T47D (cell line): ENCODE results near the gene THYN1.

Source experiments
- DNase-seq, 2 experiments: peaks; one replicate each; pipeline versions ENCODE4 v3.0.0 to v3.0.0-alpha.2; 2011 to 2012; ENCODE audit warnings: low read depth in 1 of 2, low spot score in 1 of 2
- JUND ChIP-seq: IDR thresholded peaks from 2 replicates; pipeline ENCODE4 v1.6.1; 2012; ENCODE audit warnings: low read depth
- in situ Hi-C: cut with HindIII; loops from 2 replicates; pipeline ENCODE4 v1.10.0; 2016; ENCODE audit warnings: low sequenced_read_pairs, low pct_unique_long_range_greater_than_20kb

THYN1 gene

DNA sequence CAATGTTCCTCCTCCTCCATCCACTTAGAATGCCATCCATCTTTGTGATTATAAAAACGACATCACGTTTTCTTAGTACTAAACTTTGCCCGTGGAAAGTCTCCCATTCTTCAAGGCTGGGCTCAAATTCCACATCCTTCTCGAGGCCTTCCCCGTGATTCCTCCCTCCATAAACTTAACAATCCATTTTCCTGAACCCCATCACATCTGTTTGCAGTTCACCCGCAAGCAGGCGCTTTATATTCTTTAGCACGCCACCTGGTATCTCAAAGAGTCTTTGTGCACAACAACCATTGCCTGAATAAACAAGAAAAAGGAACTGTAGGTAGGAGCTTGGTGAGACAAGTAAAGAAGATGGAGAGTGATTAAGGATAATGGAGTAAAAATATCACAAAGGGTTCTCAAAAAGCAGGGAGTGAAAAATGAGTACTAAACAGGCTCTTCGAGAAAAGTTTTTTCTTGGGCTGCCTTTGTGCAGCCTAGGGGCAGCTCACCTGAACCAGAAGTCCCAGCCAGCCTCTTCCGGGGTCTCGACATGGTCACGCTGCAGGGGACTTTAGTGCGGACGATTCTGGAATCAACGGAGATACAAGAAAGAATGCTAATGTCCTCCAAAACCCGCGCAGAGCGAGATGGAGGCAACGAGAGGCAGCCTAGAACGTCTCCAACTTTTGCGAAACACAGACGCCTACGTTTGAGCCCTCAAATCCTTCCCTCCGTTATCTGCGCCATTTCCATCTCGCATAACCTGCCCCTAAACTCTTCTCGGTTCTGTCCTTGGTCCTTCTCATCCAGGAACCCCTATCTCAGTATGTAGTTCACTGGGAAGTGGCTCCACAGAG is 585 bp downstream of the THYN1 start:
- in situ Hi-C loops, result no loop called here
- DNase-seq, result peak in 1 of 2 experiments; percentile 67
- 0 out of 2 replicates have a peak, but pooled peaks have one; percentile 28 for TF ChIP-seq JUND

DNA sequence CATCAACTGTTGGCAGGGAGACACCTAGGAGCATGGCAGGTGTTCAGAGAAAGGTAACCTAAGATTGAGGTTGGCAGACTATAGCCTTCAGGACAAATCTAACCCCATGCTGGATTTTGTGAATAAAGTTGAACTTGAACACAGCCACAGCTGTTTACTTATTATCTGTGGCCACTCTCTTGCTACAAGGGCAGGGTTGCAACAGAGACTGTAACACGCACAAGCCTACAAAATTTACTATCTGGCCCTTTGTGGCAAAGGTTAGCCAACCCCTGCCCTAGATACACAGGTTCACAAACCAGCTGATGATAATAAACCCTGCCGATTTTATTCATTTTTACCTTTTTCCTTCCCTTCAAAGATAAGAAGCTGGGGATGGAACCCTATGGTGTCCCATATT is 2.5 kb downstream of the THYN1 start:
- in situ Hi-C loops, result no loop called here
- DNase-seq, result no peak

DNA sequence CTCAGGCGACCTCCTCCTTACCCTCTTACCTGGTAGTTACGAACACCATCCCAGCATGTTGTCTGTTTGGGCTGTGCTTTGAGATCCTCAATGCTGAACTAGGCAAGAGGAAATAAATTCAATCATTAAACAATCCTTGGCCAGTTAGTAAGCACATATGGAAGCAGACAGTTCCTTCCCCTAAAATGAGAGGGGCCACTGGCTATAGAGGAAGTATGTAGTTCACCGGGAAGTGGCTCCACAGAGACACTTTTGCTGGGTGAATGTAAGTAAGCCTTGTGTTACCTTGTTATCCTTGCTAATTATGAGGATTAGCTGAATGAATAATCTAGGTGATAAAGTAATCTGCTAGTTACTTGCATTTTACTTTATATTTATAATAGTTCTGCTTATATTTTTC is 2.9 kb downstream of the THYN1 start:
- in situ Hi-C loops, result no loop called here
- no peak for TF ChIP-seq JUND
- DNase-seq, result no peak

More for the DNA sequence above, 2.5 kb downstream of the THYN1 start:
- TF ChIP-seq JUND, result no peak

DNA sequence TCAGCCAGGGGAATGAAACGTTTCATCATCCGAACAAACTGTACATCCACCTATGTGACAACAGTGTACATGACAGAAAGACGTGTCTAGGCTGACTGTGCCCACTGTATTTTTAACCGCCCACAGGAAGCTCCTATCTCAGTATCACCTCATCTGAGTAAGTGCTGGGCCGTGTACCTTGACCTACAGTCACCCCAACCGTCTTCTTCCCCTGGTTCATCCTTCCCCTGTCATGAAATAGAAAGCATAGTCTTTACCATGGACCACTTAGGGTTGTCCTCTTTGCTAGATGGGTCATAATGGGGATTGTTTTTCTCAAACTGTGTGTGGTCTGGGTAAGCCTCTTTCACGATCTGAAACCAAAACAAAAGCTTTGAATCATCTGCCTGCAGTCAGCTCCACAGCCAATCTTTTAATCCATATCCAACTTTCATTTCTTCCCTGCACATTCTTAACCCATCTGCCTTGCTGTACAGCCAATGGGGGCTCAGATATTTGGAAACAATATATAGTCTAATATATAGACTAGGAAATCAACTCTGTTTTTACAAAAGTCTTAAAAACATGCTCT is 4.2 kb downstream of the THYN1 start:
- no peak for TF ChIP-seq JUND
- DNase-seq, result no peak
- in situ Hi-C loops, result no loop called here

DNA sequence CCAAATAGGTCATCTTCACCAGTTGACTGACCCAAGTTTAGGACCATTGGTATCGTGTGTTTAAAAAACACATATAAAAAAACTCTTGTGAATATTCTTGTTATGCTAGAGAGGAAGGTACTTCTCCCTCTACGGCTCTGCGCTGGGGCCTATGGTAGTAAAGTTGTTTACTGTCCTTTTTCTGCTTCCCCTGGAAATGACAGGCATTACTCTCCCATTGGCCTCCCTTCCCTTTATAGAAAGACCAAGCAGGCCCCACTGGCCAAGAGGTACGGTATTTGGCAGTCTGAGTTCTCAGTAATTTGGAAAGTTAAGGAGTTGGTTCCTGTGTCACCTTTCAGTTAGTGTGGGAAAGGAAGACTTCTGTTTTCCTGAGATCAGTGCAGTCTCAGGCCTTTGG is 6.5 kb downstream of the THYN1 start:
- no peak for DNase-seq
- in situ Hi-C loops, result no loop called here

DNA sequence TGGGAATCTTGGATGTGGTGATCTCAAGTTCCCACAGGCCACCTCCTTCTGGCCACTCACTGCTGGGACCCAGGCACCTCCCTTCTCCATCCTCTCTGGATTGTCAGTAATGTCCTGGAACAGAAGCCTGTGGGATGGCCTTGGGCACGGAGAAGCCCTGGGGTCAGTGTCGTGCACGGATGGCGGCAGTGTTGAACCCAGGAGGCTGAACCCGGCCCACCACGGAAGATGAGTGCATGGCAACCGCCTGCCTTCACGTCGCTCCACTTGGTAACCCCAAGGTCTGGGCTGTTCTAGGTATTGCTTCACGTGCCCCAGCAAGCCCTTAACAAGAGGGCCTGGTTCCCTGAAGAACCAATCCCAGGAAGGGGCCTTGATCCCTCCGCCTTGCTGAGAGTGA is 7.1 kb downstream of the THYN1 start:
- DNase-seq, result no peak
- TF ChIP-seq JUND, result no peak
- in situ Hi-C loops, result no loop called here

More for the DNA sequence above, 6.5 kb downstream of the THYN1 start:
- TF ChIP-seq JUND, result no peak

DNA sequence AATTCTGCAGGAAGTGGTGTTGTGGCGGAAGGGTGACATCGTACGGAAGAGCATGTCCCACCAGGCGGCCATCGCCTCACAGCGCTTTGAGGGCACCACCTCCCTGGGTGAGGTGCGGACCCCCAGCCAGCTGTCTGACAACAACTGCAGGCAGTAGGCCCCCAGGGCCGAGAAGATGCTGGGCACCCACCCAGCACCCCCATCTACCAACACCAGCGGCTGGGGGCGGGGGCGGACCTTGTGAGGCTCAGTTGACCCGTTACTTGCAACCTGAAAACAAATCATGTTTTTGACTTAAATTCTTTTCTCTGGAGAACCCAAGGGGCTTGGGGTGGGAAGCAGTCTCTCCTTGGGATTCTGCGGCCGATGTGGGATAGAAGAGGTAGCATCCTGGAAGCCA is 7.7 kb downstream of the THYN1 start:
- no peak for TF ChIP-seq JUND
- DNase-seq, result no peak
- in situ Hi-C loops, result no loop called here

DNA sequence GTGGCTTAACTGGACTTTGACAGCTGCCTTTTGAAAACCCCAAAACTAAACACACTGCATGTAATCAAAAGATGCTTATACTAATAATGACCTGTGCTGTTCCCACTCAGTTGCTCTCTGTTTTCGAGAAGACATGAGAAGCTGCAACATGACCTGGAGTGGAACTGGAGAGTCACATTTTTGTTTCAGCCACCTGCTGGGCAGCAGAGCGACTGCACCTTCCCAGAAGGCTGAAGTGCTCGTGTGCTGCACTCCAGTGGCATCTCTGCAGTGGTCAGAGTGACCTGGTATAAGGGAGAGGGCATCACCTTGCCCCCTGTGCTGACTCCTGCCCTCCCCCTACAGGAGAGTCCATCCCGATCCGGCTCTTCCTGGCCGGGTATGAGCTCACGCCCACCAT is 8.6 kb downstream of the THYN1 start:
- peak; percentile 72 to 82 for DNase-seq

DNA sequence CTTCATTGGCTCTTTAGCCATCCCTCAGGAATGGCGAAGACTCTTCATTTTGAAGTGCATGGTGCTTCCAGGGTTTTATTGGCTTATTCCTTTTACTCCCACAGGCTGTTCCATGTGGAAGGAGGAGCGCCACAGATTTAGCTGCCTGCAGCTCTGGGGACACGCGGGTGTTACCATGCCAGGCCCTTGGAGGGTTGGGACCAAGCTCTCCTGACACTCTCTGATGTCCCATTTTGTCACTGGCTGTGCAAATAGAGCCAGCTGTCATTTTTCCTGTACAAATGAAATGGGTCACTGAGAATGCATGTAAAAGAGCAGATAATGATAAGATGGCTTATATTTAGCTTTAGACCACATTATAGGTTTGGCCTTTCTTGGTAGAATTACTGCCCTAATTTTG is 9.2 kb downstream of the THYN1 start:
- no peak for TF ChIP-seq JUND
- DNase-seq, result no peak
- in situ Hi-C loops, result no loop called here

More for the DNA sequence above, 8.6 kb downstream of the THYN1 start:
- no peak for TF ChIP-seq JUND
- in situ Hi-C loops, result no loop called here

DNA sequence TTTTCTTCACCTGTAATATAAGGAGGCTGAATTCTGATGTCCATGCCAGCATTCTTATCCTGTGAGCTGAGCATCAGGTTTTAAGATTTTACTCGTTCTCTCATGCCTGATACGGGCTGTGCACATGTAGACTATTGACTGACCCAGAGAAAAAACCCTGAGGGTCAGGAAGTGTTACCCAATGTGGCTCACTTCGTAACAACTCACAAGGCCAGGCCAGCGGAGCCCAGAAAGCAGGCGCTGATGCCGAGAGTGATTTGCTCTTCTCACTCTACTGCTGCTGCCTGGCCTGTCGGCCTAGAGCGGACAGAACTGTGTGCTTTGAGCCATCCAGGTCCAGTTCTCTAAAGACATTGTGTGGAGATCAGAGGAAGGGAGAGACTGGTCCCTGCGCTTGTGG is 10.8 kb downstream of the THYN1 start:
- in situ Hi-C loops, result no loop called here
- TF ChIP-seq JUND, result no peak
- no peak for DNase-seq

DNA sequence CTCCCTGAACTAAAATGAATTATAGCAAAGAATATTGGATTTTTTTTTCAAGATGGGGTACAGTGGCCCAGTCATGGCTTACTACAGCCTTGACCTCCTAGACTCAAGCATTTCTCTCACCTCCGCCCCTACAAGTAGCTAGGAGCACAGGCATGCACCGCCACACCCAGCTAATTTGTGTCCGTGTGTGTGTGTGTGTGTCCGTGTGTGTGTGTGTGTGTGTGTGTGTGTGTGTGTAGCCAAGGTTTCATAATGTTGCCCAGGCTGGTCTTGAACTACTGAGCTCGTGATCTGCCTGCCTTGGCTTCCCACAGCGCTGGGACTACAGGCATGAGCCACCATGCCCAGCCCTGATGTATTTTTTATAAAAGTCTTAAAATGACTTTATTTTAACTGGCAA is 12.6 kb downstream of the THYN1 start:
- DNase-seq, result no peak
- in situ Hi-C loops, result no loop called here
- no peak for TF ChIP-seq JUND

DNA sequence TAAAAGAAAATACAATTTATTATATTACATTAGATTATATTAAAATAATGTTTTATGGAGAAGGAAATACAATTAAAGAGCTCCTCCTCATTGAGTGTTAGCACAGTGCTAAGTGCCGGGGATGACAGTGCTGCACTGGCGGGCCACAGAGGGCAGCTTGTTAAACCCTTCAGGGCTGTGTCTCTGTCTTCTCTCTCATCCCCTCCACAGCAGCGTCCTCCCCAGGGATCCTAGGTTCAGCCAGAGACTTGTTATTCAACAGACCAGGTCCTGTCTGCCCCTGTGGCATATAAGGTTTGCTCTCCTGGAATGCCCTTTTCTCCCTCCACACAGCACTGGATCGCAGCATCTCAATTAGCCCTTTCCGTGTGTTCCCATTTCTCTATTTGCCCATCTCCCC is 14.2 kb downstream of the THYN1 start:
- TF ChIP-seq JUND, result no peak
- no peak for DNase-seq
- in situ Hi-C loops, result no loop called here

DNA sequence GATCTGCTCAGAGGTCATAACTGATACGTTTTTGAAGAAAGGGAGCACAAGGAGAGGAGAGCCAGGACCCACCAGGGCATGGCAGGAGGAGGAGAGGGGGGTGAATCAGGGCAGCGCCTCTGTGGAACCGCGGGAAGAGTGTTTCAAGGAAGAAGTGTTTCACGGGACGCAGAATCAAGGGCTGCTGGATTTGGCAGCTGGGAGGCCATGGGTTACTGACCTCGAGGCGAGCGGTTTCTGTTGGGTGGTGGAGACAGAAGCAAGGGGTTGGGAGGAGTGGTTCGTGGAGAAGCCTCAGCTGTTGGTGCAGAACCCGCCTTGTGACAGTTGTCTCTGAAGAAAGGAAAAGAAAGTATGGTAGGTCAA is 15.6 kb downstream of the THYN1 start:
- in situ Hi-C loops, result no loop called here
- no peak for DNase-seq
- no peak for TF ChIP-seq JUND
